Suprapubic skin (tissue), 4 donors: ENCODE results near the gene HHAT. TPM values are rescaled to one million over a fixed set of nuclear protein-coding genes. Genes with fewer than 3 reads are reported as not detected.

Experiments used
- DNase-seq, 2 donors: peaks; one replicate each; pipeline ENCODE4 v3.0.0-alpha.2; 2019; ENCODE audit warnings: low spot score in 2 of 2
- H3K27ac ChIP-seq: fragments of 200-600 bp; sonication (generic); one replicate; pipeline ENCODE4 v1.5.1; 2019
- H3K27me3 ChIP-seq: fragments of 200-600 bp; sonication (generic); one replicate; pipeline ENCODE4 v1.5.1; 2019
- H3K36me3 ChIP-seq: fragments of 200-600 bp; sonication (generic); one replicate; pipeline ENCODE4 v1.5.1; 2019
- H3K4me1 ChIP-seq: fragments of 200-600 bp; sonication (generic); one replicate; pipeline ENCODE4 v1.5.1; 2019
- H3K4me3 ChIP-seq: fragments of 200-600 bp; sonication (generic); one replicate; pipeline ENCODE4 v1.5.1; 2019; ENCODE audit warnings: mild to moderate bottlenecking
- H3K9me3 ChIP-seq: fragments of 200-600 bp; sonication (generic); one replicate; pipeline ENCODE4 v1.5.1; 2019
- EP300 ChIP-seq: sonication (generic); formaldehyde crosslinking; IDR thresholded peaks from one replicate; pipeline ENCODE4 v1.6.1; 2017; ENCODE audit warnings: antibody characterized with exemption
- POLR2A ChIP-seq, 2 donors: fragments of 450-650 bp; IDR thresholded peaks; one replicate each; pipeline ENCODE4 v1.6.1; 2017; ENCODE audit warnings: antibody characterized with exemption in 2 of 2, mild to moderate bottlenecking in 2 of 2, moderate library complexity in 2 of 2
- POLR2AphosphoS5 ChIP-seq, 3 donors: sonication (generic); formaldehyde crosslinking; IDR thresholded peaks; one replicate each; pipeline ENCODE4 v1.6.1; 2017; ENCODE audit warnings: antibody characterized with exemption in 3 of 3
- WGBS: methylation state at CpG from one replicate; pipeline ENCODE4 v1.1.5; 2018; 5-methylcytosine and 5-hydroxymethylcytosine counted together
- total RNA-seq, 4 donors: library from RNA; depleted of rRNA; stranded (reverse); fragments of >200 nt; gene quantifications; one replicate each; pipeline ENCODE4 v1.1.0, GENCODE V29; 2016
- TF ChIP-seq, protein P1 (sequence below), 2 donors: fragments of 200-600 bp in 1 of 2; fragments of 450-650 bp in 1 of 2; sonication (generic) in 1 of 2; IDR thresholded peaks; one replicate each; pipeline ENCODE4 v1.5.1; 2016 to 2019; ENCODE audit warnings: antibody characterized with exemption in 2 of 2, mild to moderate bottlenecking in 1 of 2, moderate library complexity in 1 of 2

HHAT gene
- total RNA-seq, 4 donors from 2014 or later, result 4.1 to 20.0 (median 9.3) TPM

DNA sequence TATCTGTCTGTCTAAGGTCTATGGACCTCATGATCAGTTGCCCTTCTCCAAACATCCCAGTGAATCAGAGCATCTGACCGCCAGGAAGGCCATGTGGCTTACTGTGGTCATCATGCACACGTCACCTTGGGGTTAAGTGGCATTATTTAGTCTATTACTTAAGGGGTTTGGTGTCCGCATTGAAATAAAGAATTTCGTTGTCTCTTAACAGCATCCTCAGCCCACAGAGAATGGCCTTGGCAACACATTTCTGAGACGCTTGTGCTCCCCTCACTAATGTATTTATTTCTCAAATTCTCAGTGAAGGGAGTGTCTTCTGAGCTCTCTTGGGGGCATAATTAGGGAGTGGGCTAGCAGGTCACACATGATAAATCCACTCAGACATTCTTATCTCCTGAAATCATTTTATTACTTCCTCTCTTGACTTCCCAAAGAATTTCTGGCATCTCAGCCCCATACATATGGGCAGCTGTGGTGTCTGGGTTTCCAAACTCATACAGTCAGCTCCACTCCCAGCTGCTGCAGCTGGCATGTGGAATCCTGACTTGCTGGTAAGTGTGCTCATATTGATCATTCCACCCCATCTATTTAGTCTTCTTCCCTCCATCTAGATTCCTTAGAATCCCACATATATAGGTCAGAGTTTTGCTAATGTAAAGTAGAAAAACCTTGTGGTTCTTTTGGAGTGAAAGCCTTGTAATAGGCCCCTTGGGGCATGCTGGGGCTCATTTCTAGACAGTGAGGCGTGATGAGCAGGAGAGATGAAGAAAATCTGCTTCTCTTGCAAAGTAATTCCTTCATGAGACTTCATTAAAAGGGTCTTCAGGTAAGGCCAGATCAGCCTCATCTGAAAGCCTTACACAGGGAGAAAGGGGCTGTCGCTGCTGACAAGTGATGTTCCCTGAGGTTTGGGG is 110.5 kb downstream of the HHAT start:
- no peak for TF ChIP-seq POLR2AphosphoS5 (IDR thresholded peaks at IDR 0.05)
- no peak for TF ChIP-seq POLR2A (IDR thresholded peaks at IDR 0.05)
- TF ChIP-seq, protein P1, sequence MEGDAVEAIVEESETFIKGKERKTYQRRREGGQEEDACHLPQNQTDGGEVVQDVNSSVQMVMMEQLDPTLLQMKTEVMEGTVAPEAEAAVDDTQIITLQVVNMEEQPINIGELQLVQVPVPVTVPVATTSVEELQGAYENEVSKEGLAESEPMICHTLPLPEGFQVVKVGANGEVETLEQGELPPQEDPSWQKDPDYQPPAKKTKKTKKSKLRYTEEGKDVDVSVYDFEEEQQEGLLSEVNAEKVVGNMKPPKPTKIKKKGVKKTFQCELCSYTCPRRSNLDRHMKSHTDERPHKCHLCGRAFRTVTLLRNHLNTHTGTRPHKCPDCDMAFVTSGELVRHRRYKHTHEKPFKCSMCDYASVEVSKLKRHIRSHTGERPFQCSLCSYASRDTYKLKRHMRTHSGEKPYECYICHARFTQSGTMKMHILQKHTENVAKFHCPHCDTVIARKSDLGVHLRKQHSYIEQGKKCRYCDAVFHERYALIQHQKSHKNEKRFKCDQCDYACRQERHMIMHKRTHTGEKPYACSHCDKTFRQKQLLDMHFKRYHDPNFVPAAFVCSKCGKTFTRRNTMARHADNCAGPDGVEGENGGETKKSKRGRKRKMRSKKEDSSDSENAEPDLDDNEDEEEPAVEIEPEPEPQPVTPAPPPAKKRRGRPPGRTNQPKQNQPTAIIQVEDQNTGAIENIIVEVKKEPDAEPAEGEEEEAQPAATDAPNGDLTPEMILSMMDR (IDR thresholded peaks at IDR 0.05), result no peak
- no peak for TF ChIP-seq EP300
- Histone ChIP-seq H3K27ac (no peak overlapping the region), H3K9me3 (no peaks in the 10 kb centered on the region), H3K4me1 (no peaks in the 10 kb centered on the region), H3K36me3 (no peaks in the 10 kb centered on the region), H3K4me3 (no peak overlapping the region), H3K27me3 (no peaks in the 10 kb centered on the region)
- no peak for DNase-seq
- 64% methylated on average over 7 of the region's 7 CpGs for WGBS

DNA sequence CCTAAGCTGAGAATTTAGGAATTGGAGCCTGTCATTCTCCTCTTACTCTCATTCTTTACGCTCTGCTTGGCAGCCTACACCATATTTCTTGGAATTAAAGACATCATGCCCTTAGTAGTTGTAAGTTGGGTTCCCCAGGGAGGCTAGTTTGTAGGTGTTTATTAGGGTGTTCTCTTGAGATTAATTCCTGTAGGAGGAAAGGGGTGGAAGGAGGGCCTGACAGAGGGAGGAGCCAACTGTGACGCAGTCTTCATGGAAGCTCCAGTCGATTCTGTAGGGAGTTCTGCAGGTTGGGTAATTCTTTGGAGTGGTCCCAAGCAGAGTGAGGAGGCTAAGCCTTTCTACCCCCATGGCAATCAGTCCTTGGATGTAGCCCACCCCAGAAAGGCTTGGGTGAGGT is 111.4 kb downstream of the HHAT start:
- 89% methylated on average over 3 of the region's 3 CpGs for WGBS

DNA sequence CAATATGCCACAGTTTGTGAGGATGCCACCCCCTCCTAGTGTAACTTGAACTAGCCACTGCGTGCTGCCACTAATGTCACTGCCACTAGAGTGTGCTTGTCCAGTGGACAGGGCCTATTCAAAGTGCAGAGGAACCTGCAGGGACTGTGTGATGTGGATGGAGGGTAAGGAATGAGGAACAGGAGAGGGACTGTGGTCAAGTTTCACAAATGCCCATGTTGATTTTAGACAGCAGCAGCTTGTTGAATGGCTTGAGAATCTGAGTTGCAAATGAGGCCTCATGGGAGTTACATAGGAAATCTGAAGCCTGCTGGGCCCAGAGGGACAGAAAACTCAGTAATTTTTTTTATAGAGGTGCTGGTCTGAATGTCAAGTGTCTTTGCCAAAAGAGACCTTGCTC is 112.3 kb downstream of the HHAT start:
- no peaks in the 10 kb centered on the region for H3K36me3 ChIP-seq
- no peak for DNase-seq
- no peak for TF ChIP-seq EP300
- TF ChIP-seq POLR2AphosphoS5 (IDR thresholded peaks at IDR 0.05), result no peak
- TF ChIP-seq, protein P1 (IDR thresholded peaks at IDR 0.05), result no peak
- no peak for TF ChIP-seq POLR2A (IDR thresholded peaks at IDR 0.05)
- 100% methylated on average over 1 of the region's 1 CpG for WGBS
- no peaks in the 10 kb centered on the region for H3K4me1 ChIP-seq
- no peak overlapping the region for H3K27ac ChIP-seq
- H3K4me3 ChIP-seq, result no peak overlapping the region
- no peaks in the 10 kb centered on the region for H3K9me3 ChIP-seq
- H3K27me3 ChIP-seq, result no peaks in the 10 kb centered on the region

More for the DNA sequence above, 111.4 kb downstream of the HHAT start:
- no peak overlapping the region for H3K4me3 ChIP-seq
- no peak for DNase-seq
- no peaks in the 10 kb centered on the region for H3K36me3 ChIP-seq
- no peaks in the 10 kb centered on the region for H3K4me1 ChIP-seq
- H3K27me3 ChIP-seq, result no peaks in the 10 kb centered on the region
- no peak for TF ChIP-seq EP300
- no peak overlapping the region for H3K27ac ChIP-seq
- H3K9me3 ChIP-seq, result no peaks in the 10 kb centered on the region

DNA sequence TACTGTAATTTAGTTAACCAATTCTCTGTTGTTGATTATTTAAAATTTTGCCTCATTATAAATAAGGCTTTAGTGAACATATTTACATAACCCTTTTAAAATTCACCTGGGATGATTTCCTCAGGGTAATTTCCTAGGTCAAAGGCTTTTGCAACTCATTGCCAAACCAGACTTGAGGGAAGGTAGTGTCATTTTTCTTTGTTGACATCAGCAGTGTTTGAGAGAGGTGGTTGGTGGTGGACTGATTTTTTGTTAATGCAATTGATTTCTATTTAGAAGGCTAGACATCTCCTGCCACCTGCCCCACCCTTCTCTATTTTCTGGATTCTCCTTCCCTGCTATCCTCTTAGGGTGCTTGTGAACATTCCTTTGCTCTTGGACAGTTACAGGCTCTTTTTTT is 116.8 kb downstream of the HHAT start:
- no peaks in the 10 kb centered on the region for H3K4me1 ChIP-seq
- no peaks in the 10 kb centered on the region for H3K36me3 ChIP-seq
- no peaks in the 10 kb centered on the region for H3K9me3 ChIP-seq
- no peak for DNase-seq
- no peak overlapping the region for H3K27ac ChIP-seq
- TF ChIP-seq POLR2AphosphoS5 (IDR thresholded peaks at IDR 0.05) (no peak), EP300 (no peak), POLR2A (IDR thresholded peaks at IDR 0.05) (no peak)
- TF ChIP-seq, protein P1 (IDR thresholded peaks at IDR 0.05), result no peak
- H3K27me3 ChIP-seq, result no peaks in the 10 kb centered on the region
- H3K4me3 ChIP-seq, result no peak overlapping the region

GRCh38 chr1:210445931-210446330 is 117.2 kb downstream of the HHAT start:
- no peak for DNase-seq
- 74% methylated on average over 7 of the region's 7 CpGs for WGBS
- Histone ChIP-seq H3K9me3 (no peaks in the 10 kb centered on the region), H3K4me1 (no peaks in the 10 kb centered on the region), H3K27me3 (no peaks in the 10 kb centered on the region), H3K4me3 (no peak overlapping the region), H3K36me3 (no peaks in the 10 kb centered on the region), H3K27ac (no peak overlapping the region)
- TF ChIP-seq, protein P1 (IDR thresholded peaks at IDR 0.05), result no peak
- no peak for TF ChIP-seq POLR2A (IDR thresholded peaks at IDR 0.05)
- TF ChIP-seq POLR2AphosphoS5 (IDR thresholded peaks at IDR 0.05), result no peak
- TF ChIP-seq EP300, result no peak
